ENCODE data around the gene DOCK4. TPM values are rescaled to one million over a fixed set of nuclear protein-coding genes. Genes with fewer than 3 reads are reported as not detected.

DOCK4 gene
- total RNA-seq, 2 experiments from 2014 or later: 0.99 to 1.6 TPM

DNA sequence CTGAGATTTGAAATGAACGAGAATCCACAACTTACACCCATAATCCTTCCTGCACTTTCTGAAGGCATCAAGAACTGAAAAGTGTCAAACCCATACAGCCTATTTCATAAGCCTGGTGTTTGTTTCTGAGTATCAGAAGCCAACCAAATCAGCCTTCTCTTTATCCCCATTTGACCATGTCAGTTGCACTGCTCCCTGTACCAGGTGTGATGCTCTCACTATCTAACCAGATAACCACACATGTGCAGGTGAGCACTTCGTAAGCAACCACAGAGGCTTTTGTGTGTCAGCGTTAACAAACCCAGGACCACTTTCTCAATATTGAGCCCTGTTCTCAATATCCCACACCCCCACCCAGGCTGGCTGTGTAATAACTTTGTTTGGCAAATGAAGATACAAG is 114.4 kb downstream of the DOCK4 start:
- ChIA-PET CTCF (no interaction called here), POLR2A (no interaction called here)

DNA sequence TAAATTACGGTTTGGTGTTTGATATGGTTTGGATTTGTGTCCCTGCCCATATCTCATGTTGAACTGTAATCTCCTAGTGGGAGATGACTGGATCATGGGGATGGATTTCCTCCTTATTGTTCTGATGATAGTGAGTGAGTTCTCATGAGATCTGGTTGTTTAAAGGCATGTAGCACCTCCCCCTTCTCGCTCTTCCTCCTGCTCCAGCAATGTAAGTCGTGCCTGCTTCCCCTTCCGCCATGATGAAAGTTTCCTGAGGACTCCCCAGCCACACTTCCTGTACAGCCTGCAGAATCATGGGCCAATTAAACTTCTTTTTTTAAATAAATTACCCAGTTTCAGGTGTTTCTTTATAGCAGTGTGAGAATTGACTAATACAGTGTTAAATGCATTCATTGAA is 116.6 kb downstream of the DOCK4 start:
- POLR2A ChIA-PET: no interaction called here
- CTCF ChIA-PET: no interaction called here

DNA sequence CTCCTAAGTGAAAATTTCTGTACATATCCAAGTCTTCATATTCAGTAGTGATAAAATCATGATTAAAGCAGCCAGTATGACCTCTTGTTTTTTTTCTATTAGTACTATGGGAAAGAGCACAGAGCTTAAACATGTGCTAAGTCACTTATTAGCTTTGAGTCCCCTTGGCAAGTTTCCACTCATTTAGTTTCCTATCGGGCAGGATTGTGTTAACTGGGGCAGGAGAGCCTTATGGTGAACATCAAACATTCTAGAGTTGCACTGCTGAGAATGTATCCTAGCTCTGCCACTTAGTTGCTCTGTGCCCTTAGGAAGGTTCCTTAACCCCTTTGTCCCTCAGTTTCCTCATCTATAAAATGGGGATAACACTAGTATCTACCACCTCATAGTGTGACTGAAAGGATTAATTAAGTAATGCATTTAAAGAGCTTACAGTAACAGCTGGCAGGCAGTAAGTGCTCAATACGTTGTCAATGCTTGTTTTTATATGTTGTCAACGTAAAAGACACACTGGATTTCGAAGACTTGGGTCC is 117.6 kb downstream of the DOCK4 start:
- POLR2A ChIA-PET: no interaction called here
- CTCF ChIA-PET: no interaction called here

DNA sequence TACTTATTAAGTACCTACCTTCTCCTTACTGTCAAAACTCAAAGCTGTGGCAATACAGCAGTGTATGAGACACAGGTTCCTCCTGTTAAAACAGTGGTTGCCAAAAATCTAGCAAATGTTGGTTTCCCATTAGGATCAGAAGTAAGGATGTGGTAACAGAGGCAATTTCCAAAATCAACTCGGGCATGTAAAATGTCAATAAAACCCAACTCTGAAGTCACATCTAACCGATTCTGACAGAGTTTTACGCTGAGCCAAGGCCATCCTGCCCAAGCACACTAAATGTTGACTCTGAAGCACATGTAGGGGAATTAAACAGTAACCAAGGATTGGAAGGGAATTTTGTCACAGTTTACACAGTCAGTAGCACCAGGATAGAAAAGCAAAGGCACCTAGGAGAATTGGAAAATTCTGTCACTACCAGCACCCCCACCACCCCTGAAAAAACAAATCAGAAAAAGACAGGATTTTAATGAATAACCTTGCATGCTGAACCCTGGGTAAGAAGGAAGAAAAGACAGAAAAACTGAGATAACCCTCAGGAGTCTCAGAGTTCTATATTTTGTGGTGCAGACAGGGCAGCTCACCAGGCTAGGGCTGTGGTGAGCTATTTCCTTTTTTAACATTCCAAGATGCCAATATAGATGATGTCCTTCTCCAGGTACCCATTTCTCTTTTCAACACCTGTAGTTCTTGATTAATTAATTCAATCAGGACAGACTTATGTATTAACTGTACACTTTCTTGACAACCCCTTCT is 119.5 kb downstream of the DOCK4 start:
- CTCF ChIA-PET: interaction anchor here (0.6 kb wide), 1 partner anchor 12 kb away, joined by 3 read pairs; no protein-coding TSS in a partner anchor
- POLR2A ChIA-PET: no interaction called here

DNA sequence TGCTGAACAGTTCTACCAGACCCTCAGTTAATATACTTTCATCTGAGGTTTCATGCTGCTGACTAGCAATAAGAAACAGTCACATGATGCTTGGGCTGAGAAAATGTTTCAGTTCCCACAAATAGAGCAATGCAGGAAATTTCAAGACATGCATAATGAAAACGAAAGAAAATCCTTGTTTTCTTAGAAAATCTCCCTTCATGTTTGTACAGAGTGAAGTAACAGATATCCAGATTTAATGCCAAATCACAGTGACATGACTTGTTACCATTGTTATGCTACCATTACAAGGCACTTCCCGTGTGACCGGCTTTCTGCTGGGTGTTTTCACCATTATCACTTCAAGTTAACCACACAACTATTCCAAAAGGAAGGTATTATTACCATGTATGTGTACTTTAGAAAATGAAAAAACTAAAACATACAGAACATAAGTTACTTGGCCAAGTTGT is 121.7 kb downstream of the DOCK4 start:
- ChIA-PET POLR2A (no interaction called here), CTCF (no interaction called here)

DNA sequence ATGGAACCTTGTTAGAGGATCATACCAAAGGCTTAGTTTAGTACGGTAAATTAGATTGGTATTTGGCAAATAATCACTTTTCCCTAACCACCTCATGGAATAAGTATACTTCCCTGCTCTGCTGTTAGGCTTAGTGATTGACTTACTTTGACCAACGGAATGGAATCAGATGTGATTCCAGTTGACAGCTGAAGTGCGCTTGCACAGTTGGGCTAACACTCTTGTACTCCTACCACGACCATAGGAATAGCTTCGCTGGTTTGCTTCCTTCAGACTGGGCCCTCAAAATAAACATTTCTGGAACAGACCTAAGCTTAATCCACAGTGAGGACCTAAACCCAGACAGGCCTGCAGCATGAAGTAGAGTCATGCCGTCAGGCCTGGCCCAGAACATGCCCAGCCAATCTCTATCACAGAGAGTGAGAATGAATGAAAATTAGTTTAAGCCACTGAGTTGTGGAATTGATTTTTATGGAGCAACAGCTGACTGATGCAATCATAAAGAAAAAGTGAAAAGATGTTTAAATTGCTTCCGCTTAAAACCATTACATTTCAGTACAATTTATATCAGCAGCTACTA is 122.3 kb downstream of the DOCK4 start:
- ChIA-PET POLR2A (no interaction called here), CTCF (no interaction called here)

DNA sequence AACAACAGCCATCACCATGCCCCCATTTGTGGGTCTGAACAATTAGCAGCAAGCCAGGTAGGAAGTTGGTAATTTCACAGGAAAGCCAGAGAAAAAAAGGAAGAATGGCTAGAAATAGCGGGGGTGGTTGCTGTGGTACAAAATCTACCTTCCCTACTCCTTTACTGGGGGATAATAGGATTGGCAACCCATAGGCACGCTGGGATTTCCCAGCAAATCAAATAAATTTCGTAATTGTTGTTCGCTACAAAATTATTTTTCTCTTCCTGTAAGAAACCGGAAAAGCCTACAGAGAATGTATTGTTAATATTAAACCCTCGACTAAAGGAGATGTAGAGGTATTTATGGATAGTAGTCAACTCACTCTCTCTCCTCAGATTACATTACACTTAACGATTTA is 123.9 kb downstream of the DOCK4 start:
- ChIA-PET POLR2A (no interaction called here), CTCF (no interaction called here)

DNA sequence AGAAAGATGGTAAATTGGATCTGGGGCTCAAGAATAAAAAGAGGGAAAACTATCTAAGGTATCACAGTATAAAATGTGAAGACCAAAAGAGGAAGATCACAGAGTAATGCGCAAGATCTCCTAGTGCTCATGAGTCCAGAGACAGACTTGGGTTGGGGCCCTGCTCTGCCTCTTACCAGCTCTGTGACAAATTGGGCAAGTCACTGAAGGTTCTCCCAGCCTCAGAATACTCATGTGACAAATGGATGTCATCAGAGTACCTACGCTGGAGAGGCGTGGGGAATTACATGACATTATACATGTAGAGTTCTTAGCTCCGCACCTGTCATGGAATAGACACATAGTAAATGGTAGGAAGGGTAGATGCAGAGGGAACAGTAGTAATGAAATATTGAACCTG is 124.4 kb downstream of the DOCK4 start:
- CTCF ChIA-PET: no interaction called here
- POLR2A ChIA-PET: no interaction called here

DNA sequence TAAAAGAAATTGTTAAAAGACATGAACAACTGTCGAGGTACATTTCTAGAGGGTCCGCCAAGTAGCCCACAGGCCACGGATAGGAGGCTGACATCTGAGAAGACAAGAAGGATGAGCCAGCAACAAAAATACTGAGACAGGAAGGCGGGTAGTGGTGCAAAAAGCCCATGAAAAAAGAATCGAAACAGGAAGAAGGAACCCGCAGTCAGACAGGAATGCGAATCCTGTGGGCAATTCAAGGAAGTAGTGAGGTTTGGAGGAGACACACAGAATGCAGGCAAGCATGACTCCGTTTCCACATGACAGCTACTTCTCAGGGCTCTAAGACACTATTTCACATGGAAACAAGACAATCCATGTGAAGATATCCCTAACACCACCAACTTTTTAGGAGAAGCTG is 125.2 kb downstream of the DOCK4 start:
- CTCF ChIA-PET: no interaction called here
- POLR2A ChIA-PET: no interaction called here

DNA sequence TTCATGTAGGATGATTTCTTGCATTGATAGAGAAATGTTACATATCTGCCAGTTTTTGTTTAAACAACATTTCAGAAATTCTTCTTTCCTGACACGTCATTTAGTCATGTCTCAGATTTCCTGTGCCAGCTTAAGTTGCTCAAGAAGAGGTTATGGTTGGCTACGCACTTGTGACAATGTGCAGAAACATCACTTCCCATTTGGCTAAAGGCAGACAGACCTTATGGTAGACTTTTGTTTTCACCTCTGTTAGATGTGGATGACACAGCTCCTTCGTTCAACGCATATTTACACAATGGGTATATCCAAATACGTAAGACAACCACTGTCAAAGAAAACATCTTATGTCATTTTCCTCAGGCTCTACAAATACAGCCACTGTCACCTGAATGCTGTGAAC is 125.8 kb downstream of the DOCK4 start:
- ChIA-PET CTCF (no interaction called here), POLR2A (no interaction called here)

DNA sequence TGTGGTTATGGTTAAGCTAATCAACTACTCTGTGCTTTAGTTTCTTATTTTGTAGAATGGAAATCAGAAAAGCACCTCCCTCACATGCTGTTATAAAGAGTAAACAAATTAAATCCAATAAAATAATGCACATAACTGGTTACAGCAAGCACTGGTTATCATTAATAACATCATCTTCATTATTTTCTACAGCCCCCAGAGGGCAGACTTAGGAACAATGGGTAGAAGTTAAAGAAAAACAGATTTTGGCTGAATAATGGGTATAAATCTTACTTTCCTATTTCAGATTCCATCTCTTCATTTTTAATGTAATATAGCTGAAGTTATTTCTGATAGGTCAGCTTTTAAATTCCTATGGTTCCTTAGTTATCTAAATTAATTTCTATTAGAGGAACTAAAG is 126.5 kb downstream of the DOCK4 start:
- ChIA-PET CTCF (no interaction called here), POLR2A (no interaction called here)

DNA sequence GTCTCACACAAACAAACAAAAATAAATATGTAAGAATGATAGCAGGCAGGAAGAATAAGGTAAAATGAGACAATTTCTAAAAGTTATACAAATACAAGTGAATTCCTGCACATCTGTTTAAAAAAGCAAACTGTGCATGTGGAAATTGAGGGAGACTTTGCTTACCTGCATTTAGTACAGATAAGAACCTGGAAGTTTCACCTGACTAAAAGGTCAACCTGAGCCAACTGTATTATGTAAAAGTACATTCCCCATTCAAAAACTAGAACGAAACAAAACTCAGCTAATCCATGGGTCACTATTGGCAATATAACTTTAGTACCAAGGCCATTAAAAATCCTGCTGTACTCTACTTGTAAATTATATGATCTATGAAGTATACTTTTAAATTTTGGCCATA is 127.1 kb downstream of the DOCK4 start:
- ChIA-PET CTCF (no interaction called here), POLR2A (no interaction called here)

DNA sequence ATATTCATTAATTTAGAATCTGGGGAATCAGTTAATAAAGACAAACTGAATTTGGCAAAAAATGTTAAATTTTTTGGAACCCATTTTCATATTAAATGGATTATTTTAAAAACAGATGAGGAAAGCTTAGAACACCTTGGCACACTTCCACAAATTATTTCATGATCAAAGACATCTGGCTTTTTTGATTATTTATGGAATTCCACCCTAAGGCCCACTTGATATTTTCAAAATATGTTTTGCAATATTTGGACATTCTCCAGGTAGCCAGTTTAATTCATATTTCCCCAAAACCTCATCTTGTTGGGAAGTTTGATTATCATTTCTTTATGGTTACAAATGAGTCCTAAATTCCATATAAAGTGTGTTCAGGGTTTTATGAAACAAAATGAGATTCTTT is 129.9 kb downstream of the DOCK4 start:
- ChIA-PET POLR2A (no interaction called here), CTCF (no interaction called here)

DNA sequence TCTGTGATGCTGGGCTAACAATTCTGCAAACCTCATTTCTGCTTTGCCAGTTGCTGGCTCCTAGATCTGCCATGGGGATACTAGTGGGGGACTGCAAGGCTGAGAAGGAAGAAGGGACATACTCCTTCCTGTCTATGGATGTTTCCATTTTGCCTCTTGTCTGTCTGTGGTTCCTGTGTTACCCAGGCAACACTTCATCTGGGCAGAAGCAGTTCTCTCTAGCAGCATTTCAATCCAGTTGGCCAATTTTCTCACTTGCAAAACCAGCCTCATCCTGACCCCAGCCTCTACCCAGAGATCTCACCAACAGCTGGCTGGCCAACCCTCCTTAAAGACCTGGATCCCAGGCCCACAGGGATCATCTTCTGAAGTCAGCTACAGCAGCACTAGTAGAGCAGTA is 131.7 kb downstream of the DOCK4 start:
- ChIA-PET CTCF (no interaction called here), POLR2A (no interaction called here)

DNA sequence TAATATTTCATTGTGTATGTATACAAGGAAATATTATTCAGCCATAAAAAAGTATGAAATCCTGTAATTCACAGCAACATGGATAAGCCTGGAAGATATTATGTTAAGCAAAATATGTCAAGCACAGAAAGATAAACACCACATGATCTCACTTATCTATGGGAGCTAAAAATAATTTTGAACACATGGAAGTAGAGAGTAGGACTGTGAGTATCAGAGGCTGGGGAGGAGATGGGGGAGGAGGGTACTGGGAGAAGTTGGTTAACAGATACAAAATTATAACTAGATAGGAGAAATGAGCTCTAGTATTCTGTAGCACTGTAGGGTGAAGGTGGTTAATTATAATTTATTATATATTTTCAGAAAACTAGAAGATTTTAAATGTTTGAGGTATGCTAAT is 132.7 kb downstream of the DOCK4 start:
- CTCF ChIA-PET: interaction anchor here (0.7 kb wide), 1 partner anchor 1318 kb away, joined by 3 read pairs; no protein-coding TSS in a partner anchor
- POLR2A ChIA-PET: no interaction called here

DNA sequence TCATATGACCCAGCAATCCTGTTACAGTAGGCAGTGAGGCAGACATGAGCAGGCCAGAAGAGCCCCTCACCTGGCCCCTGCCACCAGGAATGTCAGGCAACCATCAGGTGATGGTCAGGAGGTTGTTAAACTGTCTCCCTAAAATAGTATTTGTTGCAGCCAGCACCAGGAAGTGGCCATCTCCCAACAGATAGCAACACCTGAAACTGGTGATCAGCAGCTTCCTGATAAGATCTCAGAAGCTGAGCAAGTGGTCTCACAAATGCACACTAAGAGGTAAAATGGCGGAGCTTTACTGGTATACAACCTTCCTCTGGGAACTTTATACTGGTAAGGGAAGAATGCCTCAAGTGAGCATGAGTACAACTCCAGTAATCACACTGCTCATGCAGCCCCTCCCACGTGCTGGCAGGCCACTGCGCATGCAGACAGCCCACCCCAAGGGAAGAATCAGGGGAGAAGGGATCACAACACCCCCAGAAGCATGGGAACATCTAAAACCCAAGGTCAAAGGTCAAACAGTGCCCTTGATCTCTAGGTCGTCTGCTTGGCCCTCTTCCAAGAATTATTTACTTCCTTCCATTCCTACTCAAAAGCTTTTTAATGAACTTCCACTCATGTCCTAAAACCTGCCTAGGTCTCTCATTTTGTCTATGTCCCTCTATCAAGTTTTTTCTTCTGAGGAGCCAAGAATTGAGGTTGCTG is 133.5 kb downstream of the DOCK4 start:
- ChIA-PET POLR2A (no interaction called here), CTCF (interaction anchor here (0.7 kb wide), 1 partner anchor 1317 kb away, joined by 3 read pairs; no protein-coding TSS in a partner anchor)

DNA sequence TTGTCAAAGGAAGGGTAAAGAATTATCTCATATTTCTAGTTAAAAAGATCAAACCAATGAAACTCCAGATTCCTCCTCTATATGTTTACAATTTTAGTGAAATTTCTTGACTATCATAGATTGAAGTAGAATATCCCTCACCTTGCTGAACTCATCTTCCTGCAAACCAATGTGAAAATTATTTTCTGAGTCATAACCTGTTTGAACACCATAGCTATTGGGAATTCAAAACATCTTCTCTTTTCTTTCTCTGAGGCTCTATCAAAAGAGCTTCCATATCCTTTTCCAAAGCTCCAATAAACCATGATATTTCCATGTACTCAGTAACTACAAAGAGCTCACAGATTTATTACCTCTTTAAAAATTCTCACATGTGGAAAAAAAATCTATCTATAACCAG is 134.3 kb downstream of the DOCK4 start:
- ChIA-PET CTCF (no interaction called here), POLR2A (no interaction called here)

DNA sequence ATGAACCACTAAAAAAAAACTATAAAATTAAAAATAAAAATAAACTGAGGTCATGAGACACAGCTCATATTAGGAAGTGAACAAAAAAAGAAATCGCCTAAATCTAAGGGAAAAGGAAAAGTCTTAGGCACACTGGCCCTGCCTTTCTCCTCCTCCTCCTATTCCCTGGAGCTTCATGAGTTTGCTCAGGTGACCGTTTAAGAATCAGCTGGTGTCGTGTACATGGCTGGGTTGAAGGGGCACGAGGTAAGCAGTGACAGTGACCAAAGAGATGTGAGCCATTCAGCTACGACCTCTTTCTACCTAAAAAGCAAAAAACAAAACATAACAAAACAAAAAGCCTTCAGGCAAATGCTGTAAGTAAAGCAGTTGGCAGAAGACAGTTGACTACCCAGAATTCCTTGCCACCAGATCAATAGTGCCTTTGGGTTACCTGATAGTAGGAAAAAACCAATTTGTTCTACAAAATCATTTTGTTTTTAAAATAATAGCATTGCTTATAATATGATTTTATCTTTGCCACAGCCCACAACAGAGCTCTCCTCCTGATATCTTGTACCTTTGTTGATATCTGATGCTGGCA is 135.4 kb downstream of the DOCK4 start:
- CTCF ChIA-PET: no interaction called here
- POLR2A ChIA-PET: no interaction called here

DNA sequence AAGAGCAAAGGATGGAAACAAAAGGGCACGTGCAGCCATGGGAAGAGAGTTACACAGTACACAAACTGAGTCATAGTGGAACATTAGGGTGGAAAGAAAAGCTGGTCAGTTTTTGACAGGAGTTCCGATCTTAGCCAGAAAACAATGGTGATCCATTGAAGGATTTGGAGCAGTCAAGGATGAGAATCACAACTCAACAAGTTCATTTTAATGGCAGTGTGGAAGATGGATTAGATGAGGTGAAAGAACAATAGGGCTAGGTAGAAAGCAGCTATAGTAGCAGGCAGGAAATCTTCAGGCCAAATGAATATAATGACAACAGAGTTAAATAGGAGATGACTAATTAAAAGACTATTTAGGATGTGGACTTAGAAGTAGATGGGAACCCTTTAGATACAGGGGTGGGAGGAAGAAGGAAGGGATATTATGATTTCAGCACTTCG is 136.3 kb downstream of the DOCK4 start:
- CTCF ChIA-PET: no interaction called here
- POLR2A ChIA-PET: no interaction called here

DNA sequence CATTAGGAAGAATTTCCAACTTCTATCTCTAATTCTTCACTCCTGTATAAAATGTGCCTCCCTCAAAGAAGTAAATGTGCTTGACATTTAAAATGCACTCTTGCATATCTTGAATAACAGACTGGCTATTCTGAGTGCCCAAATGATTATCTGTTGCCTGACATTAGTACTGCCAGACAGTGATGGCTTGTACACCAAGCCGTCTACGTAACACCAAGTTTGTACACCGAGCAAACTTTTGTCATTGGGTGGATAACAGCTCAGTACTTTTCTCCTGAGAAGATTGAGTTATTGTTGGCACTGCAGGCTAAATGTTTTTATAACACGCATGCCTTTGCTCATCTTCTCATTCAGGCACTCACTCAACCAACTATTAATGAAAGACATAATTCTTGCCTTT is 137.2 kb downstream of the DOCK4 start:
- POLR2A ChIA-PET: no interaction called here
- CTCF ChIA-PET: no interaction called here

Data from activated CD8-positive, alpha-beta memory T cell treated with anti-CD3 and anti-CD28 coated beads for 36 hours (primary cell).